Activated CD4-positive, alpha-beta T cell treated with anti-CD3 and anti-CD28 coated beads, Interleukin-2, Interleukin-6, amounts not matched to agents 100 ng/mL and 50 ng/mL, durations not matched to agents 16 hours and 8 hours (primary cell): ENCODE measurements around the gene TAF11L14.
"Not testable (repeated sequence)": the region's sequence is repeated elsewhere in the genome, so short reads cannot be mapped to it uniquely, and the experiment has no call there.

Experiments used
- DNase-seq: peaks from one replicate; pipeline ENCODE4 v3.0.0-alpha.2; 2020

Gene TAF11L14

GRCh38 chr5:17634160-17634559 is at the start of gene TAF11L14:
Gene TAF11L14 (plus strand): TSS chr5:17634460.
- DNase-seq, result no peak

GRCh38 chr5:17585658-17586057 is 48.6 kb upstream of the TAF11L14 start, which contains the start of gene TAF11L7:
Gene TAF11L7 (minus strand): TSS chr5:17585758.
- not testable (repeated sequence) for DNase-seq

GRCh38 chr5:17590860-17591259 is 43.4 kb upstream of the TAF11L14 start, which contains the start of gene TAF11L8:
Gene TAF11L8 (minus strand): TSS chr5:17590960.
- DNase-seq, result not testable (repeated sequence)

GRCh38 chr5:17594255-17594654 is 40.0 kb upstream of the TAF11L14 start, which contains the start of gene TAF11L9:
Gene TAF11L9 (minus strand): TSS chr5:17594394.
- not testable (repeated sequence) for DNase-seq

- DNase-seq, result not testable (repeated sequence)
Measured at GRCh38 chr5:17597728-17598127, 36.5 kb upstream of the TAF11L14 start, which contains the start of gene TAF11L10. Gene TAF11L10 (minus strand): TSS chr5:17597828.

- not testable (repeated sequence) for DNase-seq
Measured at GRCh38 chr5:17603880-17604279, 30.4 kb upstream of the TAF11L14 start, which contains the start of gene TAF11L11. Gene TAF11L11 (plus strand): TSS chr5:17604183.

- DNase-seq, result no peak
Measured at GRCh38 chr5:17604951-17605350, 29.3 kb upstream of the TAF11L14 start.

- not testable (repeated sequence) for DNase-seq
Measured at GRCh38 chr5:17607461-17607860, 26.8 kb upstream of the TAF11L14 start.

- not testable (repeated sequence) for DNase-seq
Measured at GRCh38 chr5:17610092-17610491, 24.2 kb upstream of the TAF11L14 start, which contains the start of gene TAF11L12. Gene TAF11L12 (plus strand): TSS chr5:17610392.

GRCh38 chr5:17614872-17615605 is 19.2 kb upstream of the TAF11L14 start:
- no peak for DNase-seq

- no peak for DNase-seq
Measured at GRCh38 chr5:17619354-17619753, 14.9 kb upstream of the TAF11L14 start.

GRCh38 chr5:17620627-17621026 is 13.6 kb upstream of the TAF11L14 start:
- no peak for DNase-seq

- DNase-seq, result no peak
Measured at GRCh38 chr5:17625686-17626085, 8.6 kb upstream of the TAF11L14 start.

GRCh38 chr5:17631788-17632187 is 2.5 kb upstream of the TAF11L14 start, which contains the start of gene TAF11L13:
Gene TAF11L13 (plus strand): TSS chr5:17632088.
- not testable (repeated sequence) for DNase-seq

GRCh38 chr5:17649232-17649631 is 15.0 kb downstream of the TAF11L14 start:
- DNase-seq, result not testable (repeated sequence)

- DNase-seq, result not testable (repeated sequence)
Measured at GRCh38 chr5:17655201-17655759, 21.0 kb downstream of the TAF11L14 start.

- no peak for DNase-seq
Measured at GRCh38 chr5:17655921-17656320, 21.7 kb downstream of the TAF11L14 start.

GRCh38 chr5:17663182-17663581 is 28.9 kb downstream of the TAF11L14 start:
- DNase-seq, result no peak

- DNase-seq, result no peak
Measured at GRCh38 chr5:17665836-17666235, 31.6 kb downstream of the TAF11L14 start.

- no peak for DNase-seq
Measured at GRCh38 chr5:17666726-17667235, 32.5 kb downstream of the TAF11L14 start.

- DNase-seq, result no peak
Measured at GRCh38 chr5:17670353-17670752, 36.1 kb downstream of the TAF11L14 start.

GRCh38 chr5:17678751-17679324 is 44.6 kb downstream of the TAF11L14 start:
- DNase-seq, result no peak

GRCh38 chr5:17679597-17680203 is 45.4 kb downstream of the TAF11L14 start:
- no peak for DNase-seq
